Activated naive CD4-positive, alpha-beta T cell treated with anti-CD3 and anti-CD28 coated beads, Interleukin-2, amount 50 U/mL, for 72 hours (primary cell): ENCODE results near the gene IER3. TPM values are rescaled to one million over a fixed set of nuclear protein-coding genes. Genes with fewer than 3 reads are reported as not detected.
"Not testable (repeated sequence)": the region's sequence is repeated elsewhere in the genome, so short reads cannot be mapped to it uniquely, and the experiment has no call there.

Source experiments
- ATAC-seq, 2 donors: fragments of 150-1000 bp; cut with Tn5 transposase; 2 replicates each; pipeline ENCODE4 v1.10.0; 2021; ENCODE audit warnings: mild to moderate bottlenecking in 2 of 2, moderate library complexity in 2 of 2
- DNase-seq, 2 donors: peaks; one replicate each; pipeline ENCODE4 v3.0.0; 2021 to 2022; ENCODE audit warnings: low spot score in 2 of 2
- H3K27ac Mint-ChIP-seq, 2 donors: one replicate each; pipeline ENCODE4 v1.8.0; 2022; ENCODE audit warnings: mild to moderate bottlenecking in 2 of 2, mixed read lengths in 2 of 2
- H3K36me3 Mint-ChIP-seq, 2 donors: one replicate each; pipeline ENCODE4 v1.8.0; 2022; ENCODE audit warnings: mixed read lengths in 2 of 2
- H3K9me3 Mint-ChIP-seq, 2 donors: one replicate each; pipeline ENCODE4 v1.8.0; 2022; ENCODE audit warnings: mixed read lengths in 2 of 2
- total RNA-seq, 2 donors: library from RNA; stranded (reverse); gene quantifications; one replicate each; pipeline ENCODE4 v1.2.3, GENCODE V29; 2022

IER3 gene
- total RNA-seq, 2 donors from 2014 or later: 70.0 to 279 TPM

- H3K27ac Mint-ChIP-seq: peak overlapping the region; percentile 97 to 99
- DNase-seq (no peak), ATAC-seq (peak in 1 of 2 donors; percentile 4)
- peaks cover 57 to 64% of the 10 kb centered on the region in 2 donors for H3K36me3 Mint-ChIP-seq
- H3K9me3 Mint-ChIP-seq: no peaks in the 10 kb centered on the region
Observed at GRCh38 chr6:30741789-30742315, 2.5 kb downstream of the IER3 start.

GRCh38 chr6:30741063-30741779 is 3.1 kb downstream of the IER3 start:
- Mint-ChIP-seq H3K9me3 (no peaks in the 10 kb centered on the region), H3K27ac (peak overlapping the region; percentile 97 to 99), H3K36me3 (peaks cover 62 to 70% of the 10 kb centered on the region in 2 donors)
- no peak for DNase-seq
- no peak for ATAC-seq

- ATAC-seq: no peak
- DNase-seq: no peak
- H3K36me3 Mint-ChIP-seq: peaks cover 67 to 75% of the 10 kb centered on the region in 2 donors
- no peaks in the 10 kb centered on the region for H3K9me3 Mint-ChIP-seq
- H3K27ac Mint-ChIP-seq: peak overlapping the region; percentile 97 to 99
Observed at GRCh38 chr6:30740540-30740870, 3.8 kb downstream of the IER3 start.

- ATAC-seq: no peak
- DNase-seq: no peak
- H3K9me3 Mint-ChIP-seq: no peaks in the 10 kb centered on the region
- no peak overlapping the region for H3K27ac Mint-ChIP-seq
- peaks cover 66 to 78% of the 10 kb centered on the region in 2 donors for H3K36me3 Mint-ChIP-seq
Observed at GRCh38 chr6:30738532-30738931, 5.8 kb downstream of the IER3 start.

GRCh38 chr6:30735668-30736314 is 8.6 kb downstream of the IER3 start:
- H3K27ac Mint-ChIP-seq: peak overlapping the region; percentile 78 to 94
- H3K9me3 Mint-ChIP-seq: no peaks in the 10 kb centered on the region
- peaks cover 46 to 69% of the 10 kb centered on the region in 2 donors for H3K36me3 Mint-ChIP-seq
- peak; percentile 49 to 61 for ATAC-seq
- DNase-seq: no peak

- H3K27ac Mint-ChIP-seq: peak overlapping the region in 1 of 2 donors; percentile 24
- DNase-seq (no peak), ATAC-seq (no peak)
- peaks cover 35 to 47% of the 10 kb centered on the region in 2 donors for H3K36me3 Mint-ChIP-seq
- no peaks in the 10 kb centered on the region for H3K9me3 Mint-ChIP-seq
Observed at GRCh38 chr6:30732237-30732943, 12.0 kb downstream of the IER3 start.

- DNase-seq (peak; percentile 78 to 87), ATAC-seq (peak; percentile 67 to 74)
- Mint-ChIP-seq H3K27ac (peak overlapping the region; percentile 67 to 72), H3K9me3 (no peaks in the 10 kb centered on the region), H3K36me3 (peaks cover 21 to 32% of the 10 kb centered on the region in 2 donors)
Observed at GRCh38 chr6:30730601-30731435, 13.5 kb downstream of the IER3 start.

- Mint-ChIP-seq H3K36me3 (peaks cover 36 to 45% of the 10 kb centered on the region in 2 donors), H3K27ac (peak overlapping the region in 1 of 2 donors; percentile 30), H3K9me3 (no peaks in the 10 kb centered on the region)
- DNase-seq (no peak), ATAC-seq (no peak)
Observed at GRCh38 chr6:30727920-30728553, 16.3 kb downstream of the IER3 start.

GRCh38 chr6:30726506-30727413 is 17.6 kb downstream of the IER3 start:
- no peak for DNase-seq
- Mint-ChIP-seq H3K27ac (no peak overlapping the region), H3K9me3 (no peaks in the 10 kb centered on the region), H3K36me3 (peaks cover 49 to 51% of the 10 kb centered on the region in 2 donors)
- ATAC-seq: no peak

- Mint-ChIP-seq H3K27ac (peak overlapping the region; percentile 29 to 93), H3K9me3 (no peaks in the 10 kb centered on the region), H3K36me3 (peaks cover 56 to 57% of the 10 kb centered on the region in 2 donors)
- peak in 1 of 2 donors; percentile 8 for ATAC-seq
- no peak for DNase-seq
Observed at GRCh38 chr6:30725713-30726505, 18.4 kb downstream of the IER3 start.

- ATAC-seq (no peak), DNase-seq (no peak)
- Mint-ChIP-seq H3K27ac (peak overlapping the region; percentile 84 to 93), H3K9me3 (no peaks in the 10 kb centered on the region), H3K36me3 (peaks cover 56 to 57% of the 10 kb centered on the region in 2 donors)
Observed at GRCh38 chr6:30724906-30725667, 19.3 kb downstream of the IER3 start.

GRCh38 chr6:30723843-30724741 is 20.3 kb downstream of the IER3 start:
- peak overlapping the region; percentile 93 to 97 for H3K27ac Mint-ChIP-seq
- DNase-seq, H3K9me3 Mint-ChIP-seq, ATAC-seq: not testable (repeated sequence)
- peaks cover 55 to 62% of the 10 kb centered on the region in 2 donors for H3K36me3 Mint-ChIP-seq
